Measurements from ENCODE around the gene CDH22. TPM values are rescaled to one million over a fixed set of nuclear protein-coding genes. Genes with fewer than 3 reads are reported as not detected.

CDH22 gene
- total RNA-seq, 1 experiment from 2014 or later, result not detected

GRCh38 chr20:46330831-46331371 is 22.6 kb upstream of the CDH22 start:
- no peaks in the 10 kb centered on the region for H3K4me1 ChIP-seq (ENCODE audit: control insufficient read depth, insufficient read depth, low read length)
- no peaks in the 10 kb centered on the region; the same call in 1 of the 2 replicates for H3K27me3 ChIP-seq (ENCODE audit: control insufficient read depth, insufficient read depth, low read length)
- H3K27ac ChIP-seq (ENCODE audit: low read length), result no peak overlapping the region
- H3K9me3 ChIP-seq (ENCODE audit: control insufficient read depth, insufficient read depth, low read depth, low read length), result no peaks in the 10 kb centered on the region
- ChIA-PET POLR2A (no interaction called here), CTCF (no interaction called here)
- TF ChIP-seq SIN3A (IDR thresholded peaks at IDR 0.05; ENCODE audit: borderline replicate concordance, insufficient read depth, low read depth, low read length) (no peak), POLR2AphosphoS5 (IDR thresholded peaks at IDR 0.05; ENCODE audit: low read depth, low read length) (no peak), REST (IDR thresholded peaks at IDR 0.05; ENCODE audit: insufficient read depth in 1 of 2, low read depth in 2 of 2, low read length in 1 of 2) (no peak), TCF7L2 (IDR thresholded peaks at IDR 0.05; ENCODE audit: low read depth, low read length) (no peak), CTCF (IDR thresholded peaks at IDR 0.05) (no peak)
- in situ Hi-C loops (cut with HindIII; ENCODE audit: low pct_unique_long_range_greater_than_20kb, low sequenced_read_pairs), result no loop called here
- intact Hi-C loops (cut with micrococcal nuclease; ENCODE audit: unreplicated experiment), result no loop called here
- DNase-seq (ENCODE audit: low read depth, low spot score), result no peak
- H3K36me3 ChIP-seq (ENCODE audit: control insufficient read depth, insufficient read depth, low read length), result no peaks in the 10 kb centered on the region
- ATAC-seq, result no peak
- no peak overlapping the region for H3K4me3 ChIP-seq (ENCODE audit: low read depth in 2 of 2, low read length in 2 of 2)
- no TSS peak for BruUV-seq (replicated peaks)

GRCh38 chr20:46330072-46330763 is 21.9 kb upstream of the CDH22 start:
- H3K9me3 ChIP-seq (ENCODE audit: control insufficient read depth, insufficient read depth, low read depth, low read length), result no peaks in the 10 kb centered on the region
- H3K36me3 ChIP-seq (ENCODE audit: control insufficient read depth, insufficient read depth, low read length), result no peaks in the 10 kb centered on the region
- ATAC-seq (no peak), DNase-seq (ENCODE audit: low read depth, low spot score) (no peak)
- in situ Hi-C loops (cut with HindIII; ENCODE audit: low pct_unique_long_range_greater_than_20kb, low sequenced_read_pairs) (no loop called here), intact Hi-C loops (cut with micrococcal nuclease; ENCODE audit: unreplicated experiment) (no loop called here)
- ChIA-PET POLR2A (no interaction called here), CTCF (interaction anchor here (0.6 to 0.7 kb wide), 2 partner anchors 180 to 289 kb away, joined by 3 to 9 read pairs; no protein-coding TSS in a partner anchor)
- H3K4me1 ChIP-seq (ENCODE audit: control insufficient read depth, insufficient read depth, low read length), result no peaks in the 10 kb centered on the region
- BruUV-seq (replicated peaks), result no TSS peak
- H3K27me3 ChIP-seq (ENCODE audit: control insufficient read depth, insufficient read depth, low read length), result no peaks in the 10 kb centered on the region; the same call in 1 of the 2 replicates
- H3K4me3 ChIP-seq (ENCODE audit: low read depth in 2 of 2, low read length in 2 of 2), result no peak overlapping the region
- no peak overlapping the region for H3K27ac ChIP-seq (ENCODE audit: low read length)
- TF ChIP-seq TCF7L2 (IDR thresholded peaks at IDR 0.05; ENCODE audit: low read depth, low read length) (no peak), CTCF (IDR thresholded peaks at IDR 0.05) (no peak), POLR2AphosphoS5 (IDR thresholded peaks at IDR 0.05; ENCODE audit: low read depth, low read length) (no peak), REST (IDR thresholded peaks at IDR 0.05; ENCODE audit: insufficient read depth in 1 of 2, low read depth in 2 of 2, low read length in 1 of 2) (no peak), SIN3A (IDR thresholded peaks at IDR 0.05; ENCODE audit: borderline replicate concordance, insufficient read depth, low read depth, low read length) (no peak)
